ENCODE measurements around the gene SPHK1.
A peak's percentile ranks its signal among the peaks of the same experiment; 100 is the strongest.
"Not testable (repeated sequence)": the region's sequence is repeated elsewhere in the genome, so short reads cannot be mapped to it uniquely, and the experiment has no call there.

SPHK1 gene

GRCh38 chr17:76384222-76384986 lies at the start of gene SPHK1:
SPHK1 (plus strand) TSS chr17:76384609; CDS start chr17:76385645, 1,036 bp downstream.
- DNase-seq (ENCODE audit: low spot score), result peak; percentile 92

- no peak for DNase-seq (ENCODE audit: low spot score)
Observed at GRCh38 chr17:76335716-76336381, 48.6 kb upstream of the SPHK1 start.

- DNase-seq (ENCODE audit: low spot score), result no peak
Observed at GRCh38 chr17:76336756-76337412, 47.5 kb upstream of the SPHK1 start.

GRCh38 chr17:76337413-76337777 lies 47.0 kb upstream of the SPHK1 start:
- DNase-seq (ENCODE audit: low spot score), result no peak

- no peak for DNase-seq (ENCODE audit: low spot score)
Observed at GRCh38 chr17:76341301-76341700, 43.1 kb upstream of the SPHK1 start.

GRCh38 chr17:76343106-76343505 lies 41.3 kb upstream of the SPHK1 start:
- no peak for DNase-seq (ENCODE audit: low spot score)

- no peak for DNase-seq (ENCODE audit: low spot score)
Observed at GRCh38 chr17:76345377-76345974, 38.9 kb upstream of the SPHK1 start.

GRCh38 chr17:76346936-76347335 lies 37.5 kb upstream of the SPHK1 start:
- DNase-seq (ENCODE audit: low spot score), result not testable (repeated sequence)

GRCh38 chr17:76350463-76350862 lies 33.9 kb upstream of the SPHK1 start:
- DNase-seq (ENCODE audit: low spot score), result no peak

GRCh38 chr17:76351526-76352071 lies 32.8 kb upstream of the SPHK1 start:
- DNase-seq (ENCODE audit: low spot score), result no peak

GRCh38 chr17:76353004-76353598 lies 31.3 kb upstream of the SPHK1 start:
- DNase-seq (ENCODE audit: low spot score), result no peak

- DNase-seq (ENCODE audit: low spot score), result peak; percentile 98
Observed at GRCh38 chr17:76353599-76354316, 30.7 kb upstream of the SPHK1 start, which contains the start of gene PRPSAP1. PRPSAP1 (minus strand) TSS chr17:76353916; CDS start chr17:76353703, 213 bp downstream.

GRCh38 chr17:76354317-76354729 lies 30.1 kb upstream of the SPHK1 start:
- DNase-seq (ENCODE audit: low spot score), result no peak

- DNase-seq (ENCODE audit: low spot score), result peak; percentile 33
Observed at GRCh38 chr17:76354747-76355310, 29.6 kb upstream of the SPHK1 start.

GRCh38 chr17:76356803-76357456 lies 27.5 kb upstream of the SPHK1 start:
- DNase-seq (ENCODE audit: low spot score), result no peak

- no peak for DNase-seq (ENCODE audit: low spot score)
Observed at GRCh38 chr17:76357597-76358158, 26.7 kb upstream of the SPHK1 start.

- DNase-seq (ENCODE audit: low spot score), result no peak
Observed at GRCh38 chr17:76359375-76359774, 25.0 kb upstream of the SPHK1 start.

- DNase-seq (ENCODE audit: low spot score), result peak; percentile 18
Observed at GRCh38 chr17:76359776-76360175, 24.6 kb upstream of the SPHK1 start.

- DNase-seq (ENCODE audit: low spot score), result no peak
Observed at GRCh38 chr17:76360461-76360860, 23.9 kb upstream of the SPHK1 start.
